ENCODE measurements around the gene SCFD2. TPM values are rescaled to one million over a fixed set of nuclear protein-coding genes. Genes with fewer than 3 reads are reported as not detected.
A peak's percentile ranks its signal among the peaks of the same experiment; 100 is the strongest.

Gene SCFD2
- total and polyA plus RNA-seq, 4 donors: 4.3 to 28.8 (median 7.4) TPM

GRCh38 chr4:53150631-53151488 is 215.0 kb downstream of the SCFD2 start:
- no peaks in the 10 kb centered on the region for H3K27me3 ChIP-seq (ENCODE audit: control insufficient read depth in 4 of 4, insufficient read depth in 4 of 4, low read length in 3 of 4)
- WGBS: 59% methylated on average over 4 of the region's 4 CpGs
- no peak overlapping the region for H3K9ac ChIP-seq (ENCODE audit: low read depth in 1 of 2, low read length in 2 of 2)
- H3K27ac ChIP-seq (ENCODE audit: low read depth in 1 of 2, low read length in 2 of 2): peak overlapping the region in 1 of 2 donors; percentile 13
- H3K4me3 ChIP-seq (ENCODE audit: low read depth in 1 of 3, low read length in 3 of 3): no peak overlapping the region
- no peaks in the 10 kb centered on the region for H3K9me3 ChIP-seq (ENCODE audit: control insufficient read depth in 4 of 4, low read length in 3 of 4)
- H3K4me1 ChIP-seq (ENCODE audit: control insufficient read depth in 4 of 4, insufficient read depth in 4 of 4, low read length in 3 of 4): peaks cover 2 to 15% (median 8%) of the 10 kb centered on the region in 4 donors
- H3K36me3 ChIP-seq (ENCODE audit: control insufficient read depth in 4 of 4, insufficient read depth in 3 of 4, low read depth in 1 of 4, low read length in 3 of 4): no peaks in the 10 kb centered on the region
- DNase-seq (ENCODE audit: low spot score): no peak
- TF ChIP-seq GABPA (IDR thresholded peaks at IDR 0.05 in 1 of 2, conservative IDR thresholded peaks at IDR 0.05 in 1 of 2) (no peak), FOXA1 (IDR thresholded peaks at IDR 0.05) (no peak), RAD21 (IDR thresholded peaks at IDR 0.05) (no peak)

DNA sequence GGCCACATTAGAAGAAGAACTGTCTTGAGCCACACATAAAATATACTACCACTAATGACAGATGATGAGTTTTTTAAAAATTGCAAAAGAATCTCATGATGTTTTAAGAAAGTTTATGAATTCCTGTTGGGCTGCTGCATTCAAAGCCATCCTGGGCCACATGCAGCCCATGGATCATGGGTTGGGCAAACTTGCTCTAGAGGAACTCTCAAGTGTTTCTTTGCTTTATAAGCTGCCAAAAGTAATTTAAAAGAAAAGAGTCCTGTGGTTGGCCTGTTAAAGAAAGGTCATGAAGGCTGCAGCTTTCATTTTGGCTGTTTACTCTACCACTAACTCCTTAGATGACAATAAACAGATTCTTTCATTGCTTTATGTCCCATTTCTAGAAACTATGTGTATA is 218.2 kb downstream of the SCFD2 start:
- no peaks in the 10 kb centered on the region for H3K27me3 ChIP-seq (ENCODE audit: control insufficient read depth in 4 of 4, insufficient read depth in 4 of 4, low read length in 3 of 4)
- H3K4me3 ChIP-seq (ENCODE audit: low read depth in 1 of 3, low read length in 3 of 3): no peak overlapping the region
- no peak overlapping the region for H3K9ac ChIP-seq (ENCODE audit: low read depth in 1 of 2, low read length in 2 of 2)
- H3K4me1 ChIP-seq (ENCODE audit: control insufficient read depth in 4 of 4, insufficient read depth in 4 of 4, low read length in 3 of 4): peaks cover 2 to 15% (median 8%) of the 10 kb centered on the region in 4 donors
- H3K9me3 ChIP-seq (ENCODE audit: control insufficient read depth in 4 of 4, low read length in 3 of 4): no peaks in the 10 kb centered on the region
- H3K36me3 ChIP-seq (ENCODE audit: control insufficient read depth in 4 of 4, insufficient read depth in 3 of 4, low read depth in 1 of 4, low read length in 3 of 4): peaks cover 0 to 5% (median 0%) of the 10 kb centered on the region in 4 donors
- no peak for DNase-seq (ENCODE audit: low spot score)
- TF ChIP-seq HNF4A (conservative IDR thresholded peaks at IDR 0.05): no peak
- H3K27ac ChIP-seq (ENCODE audit: low read depth in 1 of 2, low read length in 2 of 2): peak overlapping the region; percentile 27 to 46

- Histone ChIP-seq H3K4me3 (ENCODE audit: low read depth in 1 of 3, low read length in 3 of 3) (no peak overlapping the region), H3K27ac (ENCODE audit: low read depth in 1 of 2, low read length in 2 of 2) (peak overlapping the region; percentile 27 to 46), H3K9ac (ENCODE audit: low read depth in 1 of 2, low read length in 2 of 2) (no peak overlapping the region), H3K27me3 (ENCODE audit: control insufficient read depth in 4 of 4, insufficient read depth in 4 of 4, low read length in 3 of 4) (no peaks in the 10 kb centered on the region), H3K9me3 (ENCODE audit: control insufficient read depth in 4 of 4, low read length in 3 of 4) (no peaks in the 10 kb centered on the region), H3K36me3 (ENCODE audit: control insufficient read depth in 4 of 4, insufficient read depth in 3 of 4, low read depth in 1 of 4, low read length in 3 of 4) (peaks cover 0 to 5% (median 0%) of the 10 kb centered on the region in 4 donors), H3K4me1 (ENCODE audit: control insufficient read depth in 4 of 4, insufficient read depth in 4 of 4, low read length in 3 of 4) (peaks cover 2 to 15% (median 8%) of the 10 kb centered on the region in 4 donors)
- TF ChIP-seq EGR1 (IDR thresholded peaks at IDR 0.05; ENCODE audit: low read depth in 2 of 2) (peak in 1 of 2 donors; percentile 38), YY1 (IDR thresholded peaks at IDR 0.05) (peak; percentile 37), FOXA1 (IDR thresholded peaks at IDR 0.05) (no peak), HNF4A (conservative IDR thresholded peaks at IDR 0.05) (peak; percentile 50 to 72), MAX (IDR thresholded peaks at IDR 0.05) (peak; percentile 24), HNF4G (IDR thresholded peaks at IDR 0.05) (no peak), FOXA2 (IDR thresholded peaks at IDR 0.05) (no peak), TAF1 (conservative IDR thresholded peaks at IDR 0.05) (no peak), SP1 (IDR thresholded peaks at IDR 0.05) (peak; percentile 40), RXRA (IDR thresholded peaks at IDR 0.05) (peak; percentile 48 to 68), NR2F2 (IDR thresholded peaks at IDR 0.05) (no peak), GABPA (IDR thresholded peaks at IDR 0.05 in 1 of 2, conservative IDR thresholded peaks at IDR 0.05 in 1 of 2) (no peak), RAD21 (IDR thresholded peaks at IDR 0.05) (peak in 1 of 2 donors; percentile 23), JUND (IDR thresholded peaks at IDR 0.05) (no peak)
- TF ChIP-seq, protein P1, sequence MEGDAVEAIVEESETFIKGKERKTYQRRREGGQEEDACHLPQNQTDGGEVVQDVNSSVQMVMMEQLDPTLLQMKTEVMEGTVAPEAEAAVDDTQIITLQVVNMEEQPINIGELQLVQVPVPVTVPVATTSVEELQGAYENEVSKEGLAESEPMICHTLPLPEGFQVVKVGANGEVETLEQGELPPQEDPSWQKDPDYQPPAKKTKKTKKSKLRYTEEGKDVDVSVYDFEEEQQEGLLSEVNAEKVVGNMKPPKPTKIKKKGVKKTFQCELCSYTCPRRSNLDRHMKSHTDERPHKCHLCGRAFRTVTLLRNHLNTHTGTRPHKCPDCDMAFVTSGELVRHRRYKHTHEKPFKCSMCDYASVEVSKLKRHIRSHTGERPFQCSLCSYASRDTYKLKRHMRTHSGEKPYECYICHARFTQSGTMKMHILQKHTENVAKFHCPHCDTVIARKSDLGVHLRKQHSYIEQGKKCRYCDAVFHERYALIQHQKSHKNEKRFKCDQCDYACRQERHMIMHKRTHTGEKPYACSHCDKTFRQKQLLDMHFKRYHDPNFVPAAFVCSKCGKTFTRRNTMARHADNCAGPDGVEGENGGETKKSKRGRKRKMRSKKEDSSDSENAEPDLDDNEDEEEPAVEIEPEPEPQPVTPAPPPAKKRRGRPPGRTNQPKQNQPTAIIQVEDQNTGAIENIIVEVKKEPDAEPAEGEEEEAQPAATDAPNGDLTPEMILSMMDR (IDR thresholded peaks at IDR 0.05; ENCODE audit: low read depth, low read length, missing input control): no peak
- TF ChIP-seq, protein P2, sequence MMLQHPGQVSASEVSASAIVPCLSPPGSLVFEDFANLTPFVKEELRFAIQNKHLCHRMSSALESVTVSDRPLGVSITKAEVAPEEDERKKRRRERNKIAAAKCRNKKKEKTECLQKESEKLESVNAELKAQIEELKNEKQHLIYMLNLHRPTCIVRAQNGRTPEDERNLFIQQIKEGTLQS (IDR thresholded peaks at IDR 0.05): no peak
- TF ChIP-seq, protein P3, sequence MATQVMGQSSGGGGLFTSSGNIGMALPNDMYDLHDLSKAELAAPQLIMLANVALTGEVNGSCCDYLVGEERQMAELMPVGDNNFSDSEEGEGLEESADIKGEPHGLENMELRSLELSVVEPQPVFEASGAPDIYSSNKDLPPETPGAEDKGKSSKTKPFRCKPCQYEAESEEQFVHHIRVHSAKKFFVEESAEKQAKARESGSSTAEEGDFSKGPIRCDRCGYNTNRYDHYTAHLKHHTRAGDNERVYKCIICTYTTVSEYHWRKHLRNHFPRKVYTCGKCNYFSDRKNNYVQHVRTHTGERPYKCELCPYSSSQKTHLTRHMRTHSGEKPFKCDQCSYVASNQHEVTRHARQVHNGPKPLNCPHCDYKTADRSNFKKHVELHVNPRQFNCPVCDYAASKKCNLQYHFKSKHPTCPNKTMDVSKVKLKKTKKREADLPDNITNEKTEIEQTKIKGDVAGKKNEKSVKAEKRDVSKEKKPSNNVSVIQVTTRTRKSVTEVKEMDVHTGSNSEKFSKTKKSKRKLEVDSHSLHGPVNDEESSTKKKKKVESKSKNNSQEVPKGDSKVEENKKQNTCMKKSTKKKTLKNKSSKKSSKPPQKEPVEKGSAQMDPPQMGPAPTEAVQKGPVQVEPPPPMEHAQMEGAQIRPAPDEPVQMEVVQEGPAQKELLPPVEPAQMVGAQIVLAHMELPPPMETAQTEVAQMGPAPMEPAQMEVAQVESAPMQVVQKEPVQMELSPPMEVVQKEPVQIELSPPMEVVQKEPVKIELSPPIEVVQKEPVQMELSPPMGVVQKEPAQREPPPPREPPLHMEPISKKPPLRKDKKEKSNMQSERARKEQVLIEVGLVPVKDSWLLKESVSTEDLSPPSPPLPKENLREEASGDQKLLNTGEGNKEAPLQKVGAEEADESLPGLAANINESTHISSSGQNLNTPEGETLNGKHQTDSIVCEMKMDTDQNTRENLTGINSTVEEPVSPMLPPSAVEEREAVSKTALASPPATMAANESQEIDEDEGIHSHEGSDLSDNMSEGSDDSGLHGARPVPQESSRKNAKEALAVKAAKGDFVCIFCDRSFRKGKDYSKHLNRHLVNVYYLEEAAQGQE (IDR thresholded peaks at IDR 0.05): no peak
- TF ChIP-seq, protein P4, sequence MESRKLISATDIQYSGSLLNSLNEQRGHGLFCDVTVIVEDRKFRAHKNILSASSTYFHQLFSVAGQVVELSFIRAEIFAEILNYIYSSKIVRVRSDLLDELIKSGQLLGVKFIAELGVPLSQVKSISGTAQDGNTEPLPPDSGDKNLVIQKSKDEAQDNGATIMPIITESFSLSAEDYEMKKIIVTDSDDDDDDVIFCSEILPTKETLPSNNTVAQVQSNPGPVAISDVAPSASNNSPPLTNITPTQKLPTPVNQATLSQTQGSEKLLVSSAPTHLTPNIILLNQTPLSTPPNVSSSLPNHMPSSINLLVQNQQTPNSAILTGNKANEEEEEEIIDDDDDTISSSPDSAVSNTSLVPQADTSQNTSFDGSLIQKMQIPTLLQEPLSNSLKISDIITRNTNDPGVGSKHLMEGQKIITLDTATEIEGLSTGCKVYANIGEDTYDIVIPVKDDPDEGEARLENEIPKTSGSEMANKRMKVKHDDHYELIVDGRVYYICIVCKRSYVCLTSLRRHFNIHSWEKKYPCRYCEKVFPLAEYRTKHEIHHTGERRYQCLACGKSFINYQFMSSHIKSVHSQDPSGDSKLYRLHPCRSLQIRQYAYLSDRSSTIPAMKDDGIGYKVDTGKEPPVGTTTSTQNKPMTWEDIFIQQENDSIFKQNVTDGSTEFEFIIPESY (IDR thresholded peaks at IDR 0.05): peak; percentile 47
- DNase-seq (ENCODE audit: low spot score): no peak
- WGBS: 60% methylated on average over 4 of the region's 4 CpGs
These were observed 218.7 kb downstream of the SCFD2 start for GRCh38 chr4:53147197-53147596.
